H9 (cell line): ENCODE results near the gene PARD3. TPM values are rescaled to one million over a fixed set of nuclear protein-coding genes. Genes with fewer than 3 reads are reported as not detected.

Source experiments
- DNase-seq: peaks from one replicate; pipeline ENCODE4 v3.0.0-alpha.2; 2017
- H2AFZ ChIP-seq: one replicate; pipeline ENCODE4 v1.6.1; 2013; ENCODE audit warnings: mild to moderate bottlenecking, low read length, control low read depth, moderate library complexity
- H2AK5ac ChIP-seq: 2 replicates; pipeline ENCODE4 v1.6.1; 2013; ENCODE audit warnings: low read length, control low read depth, mixed read lengths; ENCODE audit not compliant: insufficient read length
- H2BK120ac ChIP-seq: one replicate; pipeline ENCODE4 v1.6.1; 2013; ENCODE audit warnings: low read depth, mild to moderate bottlenecking, low read length, control low read depth, inconsistent platforms; ENCODE audit not compliant: poor library complexity, severe bottlenecking
- H2BK12ac ChIP-seq: 2 replicates; pipeline ENCODE4 v1.6.1; 2013; ENCODE audit warnings: low read length, control low read depth, mixed read lengths, low read depth; ENCODE audit not compliant: insufficient read length
- H2BK15ac ChIP-seq: 2 replicates; pipeline ENCODE4 v1.6.1; 2013; ENCODE audit warnings: low read depth, low read length, control low read depth
- H2BK20ac ChIP-seq: one replicate; pipeline ENCODE4 v1.6.1; 2013; ENCODE audit warnings: low read depth, mild to moderate bottlenecking, low read length, control low read depth, inconsistent platforms; ENCODE audit not compliant: poor library complexity, severe bottlenecking
- H2BK5ac ChIP-seq: 2 replicates; pipeline ENCODE4 v1.6.1; 2013; ENCODE audit warnings: low read length, control low read depth, mixed read lengths; ENCODE audit not compliant: insufficient read length
- H3K14ac ChIP-seq: 2 replicates; pipeline ENCODE4 v1.6.1; 2013; ENCODE audit warnings: low read length, control low read depth; ENCODE audit not compliant: insufficient read depth
- H3K18ac ChIP-seq: 2 replicates; pipeline ENCODE4 v1.6.1; 2013; ENCODE audit warnings: low read depth, mild to moderate bottlenecking, mixed read lengths, low read length, control low read depth; ENCODE audit not compliant: insufficient read length
- H3K23ac ChIP-seq: 2 replicates; pipeline ENCODE4 v1.6.1; 2013; ENCODE audit warnings: low read length, control low read depth, mixed read lengths, low read depth; ENCODE audit not compliant: insufficient read length
- H3K23me2 ChIP-seq: 2 replicates; pipeline ENCODE4 v1.6.1; 2013; ENCODE audit warnings: low read depth, mild to moderate bottlenecking, mixed read lengths, low read length, control low read depth; ENCODE audit not compliant: insufficient read length, poor library complexity, severe bottlenecking
- H3K27ac ChIP-seq: 2 replicates; pipeline ENCODE4 v1.5.1; 2013; ENCODE audit warnings: low read length, control low read depth, mixed read lengths, low read depth; ENCODE audit not compliant: insufficient read length
- H3K27me3 ChIP-seq: 2 replicates; pipeline ENCODE4 v1.6.1; 2013; ENCODE audit warnings: low read length, control low read depth, inconsistent platforms; ENCODE audit not compliant: insufficient read depth
- H3K4ac ChIP-seq: 2 replicates; pipeline ENCODE4 v1.6.1; 2013; ENCODE audit warnings: low read depth, mild to moderate bottlenecking, control low read depth, inconsistent platforms, low read length, moderate library complexity
- H3K4me1 ChIP-seq: 2 replicates; pipeline ENCODE4 v1.6.1; 2013; ENCODE audit warnings: low read length, control low read depth, inconsistent platforms; ENCODE audit not compliant: insufficient read depth
- H3K4me2 ChIP-seq: 2 replicates; pipeline ENCODE4 v1.6.1; 2013; ENCODE audit warnings: low read length, control low read depth, mixed read lengths; ENCODE audit not compliant: insufficient read length, insufficient read depth
- H3K56ac ChIP-seq: 2 replicates; pipeline ENCODE4 v1.6.1; 2013; ENCODE audit warnings: low read depth, mild to moderate bottlenecking, mixed read lengths, low read length, control low read depth; ENCODE audit not compliant: insufficient read length
- H3K79me1 ChIP-seq: 2 replicates; pipeline ENCODE4 v1.6.1; 2013; ENCODE audit warnings: low read depth, mild to moderate bottlenecking, moderate library complexity, low read length, control low read depth, inconsistent platforms; ENCODE audit not compliant: insufficient read depth, poor library complexity, severe bottlenecking
- H3K79me2 ChIP-seq: 2 replicates; pipeline ENCODE4 v1.6.1; 2013; ENCODE audit warnings: low read length, control low read depth, inconsistent platforms; ENCODE audit not compliant: insufficient read depth
- H3K9ac ChIP-seq: 2 replicates; pipeline ENCODE4 v1.6.1; 2013; ENCODE audit warnings: low read length, control low read depth, mixed read lengths; ENCODE audit not compliant: insufficient read length; ENCODE audit errors: extremely low read depth
- H3K9me3 ChIP-seq: one replicate; pipeline ENCODE4 v1.6.1; 2013; ENCODE audit warnings: low read depth, low read length, inconsistent platforms; ENCODE audit not compliant: control insufficient read depth
- H3T11ph ChIP-seq: one replicate; pipeline ENCODE4 v1.6.1; 2013; ENCODE audit warnings: mild to moderate bottlenecking, low read length, control low read depth, inconsistent platforms
- H4K20me1 ChIP-seq: one replicate; pipeline ENCODE4 v1.6.1; 2013; ENCODE audit not compliant: control insufficient read depth, insufficient read length, insufficient read depth
- H4K5ac ChIP-seq: 2 replicates; pipeline ENCODE4 v1.6.1; 2013; ENCODE audit warnings: low read depth, mild to moderate bottlenecking, mixed read lengths, low read length, control low read depth; ENCODE audit not compliant: insufficient read length
- H4K8ac ChIP-seq: replicated peaks from 2 replicates; pipeline ENCODE4 v1.6.1; 2013; ENCODE audit warnings: low read length, control low read depth, mixed read lengths, low read depth; ENCODE audit not compliant: insufficient read length
- H4K91ac ChIP-seq: 2 replicates; pipeline ENCODE4 v1.6.1; 2013; ENCODE audit warnings: low read depth, mild to moderate bottlenecking, moderate library complexity, mixed read lengths, low read length, control low read depth; ENCODE audit not compliant: insufficient read length
- H3K27ac Mint-ChIP-seq, 3 experiments: 2 replicates in 2 of 3; 3 replicates in 1 of 3; pipeline ENCODE4 v1.8.0; 2020 to 2021; ENCODE audit warnings: mixed read lengths in 3 of 3, mild to moderate bottlenecking in 1 of 3, moderate library complexity in 1 of 3
- H3K27me3 Mint-ChIP-seq: 2 replicates; pipeline ENCODE4 v1.8.0; 2021; ENCODE audit warnings: low read depth, mild to moderate bottlenecking, moderate library complexity, mixed read lengths
- H3K36me3 Mint-ChIP-seq, 3 experiments: 2 replicates in 2 of 3; 3 replicates in 1 of 3; pipeline ENCODE4 v1.8.0; 2020 to 2021; ENCODE audit warnings: low read depth in 3 of 3, mixed read lengths in 3 of 3; ENCODE audit not compliant: insufficient read depth in 1 of 3
- H3K4me1 Mint-ChIP-seq, 2 experiments: 2 replicates each; pipeline ENCODE4 v1.8.0; 2020; ENCODE audit warnings: mixed read lengths in 2 of 2
- H3K4me3 Mint-ChIP-seq, 2 experiments: 2 replicates in 1 of 2; 3 replicates in 1 of 2; pipeline ENCODE4 v1.8.0; 2020 to 2021; ENCODE audit warnings: mild to moderate bottlenecking in 2 of 2, mixed read lengths in 2 of 2, moderate library complexity in 1 of 2
- H3K9me3 Mint-ChIP-seq, 2 experiments: 2 replicates in 1 of 2; 3 replicates in 1 of 2; pipeline ENCODE4 v1.8.0; 2020; ENCODE audit warnings: mild to moderate bottlenecking in 2 of 2, mixed read lengths in 2 of 2, moderate library complexity in 1 of 2
- WGBS: extraction: QIAGEN DNeasy Blood & Tissue Kit; methylation state at CpG from one replicate; pipeline ENCODE4 v1.1.7; 2013; ENCODE audit warnings: missing lambda C conversion rate, low lambda C conversion rate, mixed read lengths; ENCODE audit not compliant: insufficient read length; ENCODE audit errors: extremely low coverage; 5-methylcytosine and 5-hydroxymethylcytosine counted together
- total RNA-seq: library from RNA; stranded (reverse); gene quantifications from 2 replicates; pipeline ENCODE4 v1.2.1, GENCODE V29; 2021
- TF ChIP-seq, protein P1 (sequence below): fragments of 200-600 bp; sonication (generic); conservative IDR thresholded peaks from 3 replicates; pipeline ENCODE4 v1.8.0; 2021; ENCODE audit warnings: antibody characterized with exemption, mild to moderate bottlenecking

PARD3 gene
- total RNA-seq, 1 experiment from 2014 or later = 44.7 TPM

DNA sequence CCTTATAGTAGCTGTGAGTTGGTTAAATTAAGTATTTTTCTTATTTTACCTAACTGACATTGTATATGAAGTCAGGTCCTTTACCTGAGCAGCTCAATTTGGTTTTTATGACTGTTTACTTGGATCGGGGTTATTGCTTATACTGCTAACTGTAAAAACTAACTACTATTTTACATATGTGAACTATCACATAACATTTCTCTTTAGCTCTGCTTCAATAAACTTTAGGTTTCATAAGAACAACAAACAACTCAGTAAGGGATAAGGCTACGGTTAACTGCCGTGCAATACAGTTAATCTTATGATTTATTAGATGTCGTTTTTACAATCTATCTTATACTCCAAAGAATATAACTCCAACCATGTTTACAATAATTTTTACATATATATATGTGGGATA lies 480.2 kb downstream of the PARD3 start:
- Histone ChIP-seq H2BK15ac (no peak overlapping the region), H3K23me2 (no peaks in the 10 kb centered on the region), H4K8ac (no peak overlapping the region), H2BK5ac (no peak overlapping the region), H2BK20ac (no peak overlapping the region), H3K23ac (no peak overlapping the region), H3K79me2 (no peaks in the 10 kb centered on the region), H3K79me1 (no peaks in the 10 kb centered on the region), H4K5ac (no peak overlapping the region), H3K27me3 (no peaks in the 10 kb centered on the region), H3K4ac (no peak overlapping the region), H2AFZ (no peak overlapping the region), H2BK12ac (no peak overlapping the region), H3K9me3 (no peaks in the 10 kb centered on the region), H3T11ph (no peak overlapping the region), H3K56ac (no peak overlapping the region), H3K9ac (no peak overlapping the region), H3K4me1 (no peaks in the 10 kb centered on the region), H4K91ac (no peak overlapping the region), H2BK120ac (no peak overlapping the region), H4K20me1 (no peaks in the 10 kb centered on the region), H3K14ac (no peak overlapping the region), H3K4me2 (no peak overlapping the region), H3K18ac (no peak overlapping the region), H3K27ac (no peak overlapping the region), H2AK5ac (no peak overlapping the region)
- Mint-ChIP-seq H3K27ac (no peak overlapping the region), H3K4me3 (no peak overlapping the region), H3K27me3 (no peaks in the 10 kb centered on the region), H3K9me3 (no peaks in the 10 kb centered on the region), H3K36me3 (peaks cover 0 to 8% (median 8%) of the 10 kb centered on the region in 3 experiments; a peak in 3 of 7 replicates), H3K4me1 (no peaks in the 10 kb centered on the region)
- DNase-seq = no peak
- TF ChIP-seq, protein P1, sequence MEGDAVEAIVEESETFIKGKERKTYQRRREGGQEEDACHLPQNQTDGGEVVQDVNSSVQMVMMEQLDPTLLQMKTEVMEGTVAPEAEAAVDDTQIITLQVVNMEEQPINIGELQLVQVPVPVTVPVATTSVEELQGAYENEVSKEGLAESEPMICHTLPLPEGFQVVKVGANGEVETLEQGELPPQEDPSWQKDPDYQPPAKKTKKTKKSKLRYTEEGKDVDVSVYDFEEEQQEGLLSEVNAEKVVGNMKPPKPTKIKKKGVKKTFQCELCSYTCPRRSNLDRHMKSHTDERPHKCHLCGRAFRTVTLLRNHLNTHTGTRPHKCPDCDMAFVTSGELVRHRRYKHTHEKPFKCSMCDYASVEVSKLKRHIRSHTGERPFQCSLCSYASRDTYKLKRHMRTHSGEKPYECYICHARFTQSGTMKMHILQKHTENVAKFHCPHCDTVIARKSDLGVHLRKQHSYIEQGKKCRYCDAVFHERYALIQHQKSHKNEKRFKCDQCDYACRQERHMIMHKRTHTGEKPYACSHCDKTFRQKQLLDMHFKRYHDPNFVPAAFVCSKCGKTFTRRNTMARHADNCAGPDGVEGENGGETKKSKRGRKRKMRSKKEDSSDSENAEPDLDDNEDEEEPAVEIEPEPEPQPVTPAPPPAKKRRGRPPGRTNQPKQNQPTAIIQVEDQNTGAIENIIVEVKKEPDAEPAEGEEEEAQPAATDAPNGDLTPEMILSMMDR = no peak
- WGBS = no CpG with 5 or more reads among the region's 4 CpGs
